GM19328 (cell line): ENCODE data around the gene HEXIM2.

Experiments
- ATAC-seq: cut with Tn5 transposase; IDR thresholded peaks from one replicate; pipeline ENCODE4 v1.9.1; 2021; ENCODE audit warnings: mild to moderate bottlenecking, moderate library complexity; ENCODE audit not compliant: unreplicated experiment

Gene HEXIM2

DNA sequence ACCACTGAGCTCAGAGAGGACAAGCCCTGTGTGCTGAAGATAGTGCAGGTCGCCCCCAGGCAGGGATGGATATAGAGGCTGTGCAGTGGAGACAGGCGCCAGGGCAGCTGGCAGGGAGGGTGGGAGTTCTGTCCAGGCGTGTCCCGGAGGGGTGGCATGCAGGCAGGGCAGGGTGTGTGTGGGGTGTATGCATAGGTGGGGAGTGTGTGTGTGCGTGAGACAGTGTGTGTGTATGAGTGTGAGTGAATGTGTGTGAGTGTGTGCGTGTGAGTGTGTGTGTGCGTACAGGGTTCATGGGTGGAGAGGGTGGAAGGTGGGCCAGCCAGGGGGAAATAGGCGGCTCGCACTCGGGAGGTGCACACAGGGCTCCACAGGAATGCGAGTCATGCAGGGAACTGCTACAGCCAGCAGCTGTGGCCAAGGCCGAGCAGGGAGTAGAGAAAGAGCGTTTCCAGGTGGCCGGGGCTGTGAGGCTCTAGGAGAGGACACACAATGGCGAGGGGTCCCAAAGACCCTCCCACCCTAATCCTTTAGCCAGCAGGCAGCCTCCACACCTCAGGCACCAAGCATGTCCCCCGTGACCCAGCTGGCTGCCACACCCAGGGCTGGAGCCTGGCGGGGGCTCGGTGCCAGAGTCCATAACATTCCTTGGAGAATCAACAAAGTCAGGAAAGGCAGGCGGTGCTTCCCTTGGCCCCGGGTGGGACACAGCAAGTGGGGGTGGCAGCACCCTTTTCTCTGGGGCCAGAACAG lies 34.0 kb upstream of the HEXIM2 start:
- ATAC-seq: no peak

DNA sequence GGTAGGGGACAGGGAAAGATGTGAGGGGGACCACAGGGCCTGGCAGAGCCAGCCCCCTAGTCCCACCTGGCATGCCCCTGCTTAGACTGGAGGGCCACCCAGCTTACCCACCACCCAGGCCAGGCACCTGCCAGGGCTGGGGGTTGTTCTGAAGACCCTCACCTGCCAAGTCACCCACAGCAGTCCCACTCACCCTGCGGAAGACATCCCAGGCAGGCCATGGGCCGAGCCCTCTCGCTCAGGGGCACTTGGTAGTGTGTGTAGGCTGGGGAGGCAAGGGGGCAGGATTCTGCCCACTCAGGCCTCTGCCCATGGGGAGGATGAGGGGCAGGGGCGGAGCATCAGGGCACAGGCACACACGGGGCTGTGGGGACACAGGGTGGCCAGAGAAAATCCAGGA lies 33.3 kb upstream of the HEXIM2 start:
- ATAC-seq: no peak

DNA sequence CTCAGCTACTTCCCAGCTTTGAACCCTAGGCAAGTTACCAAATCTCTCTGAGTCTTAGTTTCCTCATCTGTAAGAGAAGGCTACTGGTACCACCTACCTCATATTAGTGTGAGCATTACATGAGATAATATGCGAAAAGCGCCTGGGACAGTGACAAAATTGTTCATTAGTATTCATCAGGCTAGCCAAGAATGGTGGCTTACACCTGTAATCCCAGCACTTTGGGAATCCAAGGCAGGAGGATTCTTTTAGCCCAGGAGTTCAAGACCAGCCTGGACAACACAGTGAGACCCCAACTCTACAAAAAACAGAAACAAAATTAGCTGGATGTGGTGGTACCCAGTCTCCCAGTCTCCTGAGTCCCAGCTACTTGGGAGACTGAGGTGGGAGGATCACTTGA lies 32.7 kb upstream of the HEXIM2 start:
- no peak for ATAC-seq

DNA sequence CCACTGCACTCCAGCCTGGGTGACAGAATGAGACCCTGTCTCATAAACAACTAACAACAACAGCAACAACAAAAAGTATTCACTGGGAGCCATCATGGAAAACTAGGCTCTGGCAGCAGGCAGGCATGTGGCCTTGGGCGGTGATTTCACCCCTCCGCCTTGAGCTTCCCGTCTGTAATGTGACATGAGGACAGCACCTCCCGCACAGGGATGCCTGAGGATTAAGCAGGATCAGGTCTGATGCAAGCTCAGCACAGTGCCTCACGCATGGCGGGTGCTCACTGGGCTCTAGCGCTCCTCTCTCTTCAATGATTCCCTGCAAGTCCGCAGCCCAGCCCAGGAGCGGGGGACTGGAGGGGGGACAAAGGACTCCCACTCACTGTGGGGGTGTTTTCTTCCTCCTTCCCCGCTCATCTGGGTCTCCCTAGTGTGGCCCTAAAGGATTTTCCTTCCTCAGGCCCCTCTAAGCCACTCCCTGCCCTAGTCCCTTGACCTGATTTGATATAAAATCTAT lies 32.2 kb upstream of the HEXIM2 start:
- no peak for ATAC-seq

DNA sequence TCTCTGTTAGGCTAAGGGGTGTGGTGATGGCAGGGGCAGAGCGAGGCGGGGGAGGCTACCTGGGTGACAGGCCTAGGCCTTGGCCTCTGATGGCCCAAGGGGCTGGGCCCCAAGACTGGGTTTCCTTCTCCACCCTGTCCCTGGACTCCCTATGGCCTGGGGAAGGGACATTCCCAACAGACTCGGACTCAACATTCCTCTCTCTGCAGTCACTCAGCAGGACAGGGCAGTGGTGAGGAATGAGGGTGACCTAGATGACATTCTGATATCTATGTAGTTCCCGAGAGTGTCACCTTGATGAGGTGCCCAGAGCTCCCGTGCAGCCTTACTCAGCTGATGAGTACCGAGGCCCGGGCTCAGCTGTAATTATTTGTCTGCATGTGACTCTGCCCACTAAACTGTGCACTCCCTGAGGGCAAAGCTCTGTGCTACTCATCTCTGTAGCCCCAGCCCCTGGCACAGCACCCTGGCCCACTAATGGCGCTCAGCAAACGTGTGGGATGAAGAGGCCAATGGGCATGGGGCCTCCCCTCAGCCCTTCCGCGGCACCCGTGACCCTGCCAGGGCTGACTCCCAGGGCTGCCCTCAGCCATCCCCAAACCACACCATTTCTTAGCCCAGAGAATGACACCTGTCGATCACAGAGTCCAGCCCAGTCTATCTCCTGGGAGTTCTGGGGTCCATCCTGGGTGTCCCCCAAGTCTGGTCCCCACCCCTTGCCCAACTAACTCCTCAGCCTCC lies 31.6 kb upstream of the HEXIM2 start:
- no peak for ATAC-seq

DNA sequence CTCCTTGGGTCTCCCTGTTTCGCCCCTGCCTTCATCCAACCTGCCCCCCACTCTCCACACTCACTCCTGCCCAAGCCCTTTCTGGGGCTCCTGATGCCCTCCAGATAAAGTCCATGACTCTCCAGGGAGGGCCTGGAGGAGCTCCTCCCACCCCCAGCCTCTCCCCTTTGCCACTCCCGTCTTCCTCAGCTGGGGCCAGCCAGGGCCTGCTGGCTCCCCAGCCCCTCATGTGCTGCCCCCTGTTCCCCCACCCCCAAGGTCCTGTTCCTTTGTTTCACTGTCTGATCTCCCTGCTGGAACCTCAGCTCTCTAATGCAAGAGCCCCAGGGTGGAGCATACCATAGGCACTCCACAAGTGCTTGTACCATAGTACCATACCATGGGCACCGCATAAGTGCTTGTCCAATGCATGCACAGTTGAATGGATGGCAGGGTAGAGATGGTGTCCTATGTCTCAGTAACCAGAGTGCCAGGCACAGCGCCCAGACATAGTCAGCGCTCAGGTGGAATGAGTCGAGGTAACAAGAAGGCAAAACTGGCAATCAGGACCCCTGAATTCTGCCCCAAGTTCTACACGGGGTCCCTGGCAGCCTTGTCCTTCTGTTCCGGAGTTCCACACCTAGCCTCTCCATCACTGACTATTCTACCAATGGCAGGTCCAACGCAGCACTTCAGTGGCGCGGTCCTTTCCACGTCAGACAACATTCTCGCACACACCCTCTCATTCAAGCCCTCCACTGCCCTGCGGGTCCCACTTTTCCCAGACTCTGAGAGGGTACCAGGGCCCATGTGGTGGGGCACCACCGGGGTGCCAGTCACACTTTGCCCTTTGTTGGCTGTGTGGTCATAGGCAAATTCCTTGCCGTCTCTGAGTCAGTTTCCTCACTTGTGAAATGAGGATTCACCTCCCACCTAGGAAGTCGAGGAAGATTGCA lies 30.7 kb upstream of the HEXIM2 start:
- ATAC-seq: no peak

DNA sequence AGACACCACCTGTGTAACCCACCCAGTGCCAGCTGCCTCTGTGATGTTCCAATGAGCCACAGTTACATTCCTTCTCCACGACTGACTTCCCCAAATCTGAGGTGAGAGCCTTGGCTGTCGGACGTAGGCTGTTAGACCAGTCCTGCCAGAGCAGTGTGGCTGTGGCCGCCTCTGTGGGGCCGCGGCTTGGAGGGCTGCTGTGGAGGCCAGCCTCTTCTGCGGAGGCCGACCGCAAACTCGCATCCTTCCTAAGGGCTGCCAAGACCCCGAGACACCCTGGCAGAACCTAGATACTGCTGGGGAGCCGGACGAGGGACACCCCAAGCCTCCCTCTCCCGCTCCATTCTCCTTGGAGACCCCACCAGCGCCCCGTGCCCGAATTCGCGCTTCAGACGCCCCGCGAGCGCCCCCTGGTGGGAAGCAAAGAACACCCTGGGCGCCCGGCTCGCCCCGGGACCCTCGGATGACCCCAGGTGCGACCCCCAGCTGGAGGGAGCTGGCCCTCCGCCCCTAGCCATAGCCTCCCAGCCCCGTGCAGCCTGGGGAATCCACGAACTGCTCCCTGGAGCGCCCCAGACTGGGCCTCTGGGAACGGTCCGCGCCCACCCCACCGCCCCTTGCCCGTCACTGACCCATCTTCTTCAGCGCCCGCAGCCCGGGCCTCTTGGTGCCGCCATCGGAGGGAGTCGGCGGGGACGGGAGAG lies 29.9 kb upstream of the HEXIM2 start:
- no peak for ATAC-seq

DNA sequence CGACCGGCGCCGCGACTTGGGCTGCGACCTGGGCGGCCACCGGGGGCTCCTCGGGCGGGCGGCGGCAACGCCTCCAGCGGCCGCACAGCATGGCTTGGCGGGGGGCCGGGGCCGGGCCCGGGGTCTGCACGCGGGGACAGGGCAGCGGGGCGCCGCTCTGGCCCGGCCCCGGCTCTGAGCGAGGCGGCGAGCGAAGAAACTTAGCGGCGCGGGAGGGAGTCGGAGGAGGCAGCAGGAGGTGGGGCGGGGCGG lies 29.4 kb upstream of the HEXIM2 start, which contains the start of gene PLCD3:
PLCD3 (minus strand) TSS at position 196 of the 252 bp plus-strand sequence; CDS start at position 91, 105 bp downstream.
- ATAC-seq: no peak

DNA sequence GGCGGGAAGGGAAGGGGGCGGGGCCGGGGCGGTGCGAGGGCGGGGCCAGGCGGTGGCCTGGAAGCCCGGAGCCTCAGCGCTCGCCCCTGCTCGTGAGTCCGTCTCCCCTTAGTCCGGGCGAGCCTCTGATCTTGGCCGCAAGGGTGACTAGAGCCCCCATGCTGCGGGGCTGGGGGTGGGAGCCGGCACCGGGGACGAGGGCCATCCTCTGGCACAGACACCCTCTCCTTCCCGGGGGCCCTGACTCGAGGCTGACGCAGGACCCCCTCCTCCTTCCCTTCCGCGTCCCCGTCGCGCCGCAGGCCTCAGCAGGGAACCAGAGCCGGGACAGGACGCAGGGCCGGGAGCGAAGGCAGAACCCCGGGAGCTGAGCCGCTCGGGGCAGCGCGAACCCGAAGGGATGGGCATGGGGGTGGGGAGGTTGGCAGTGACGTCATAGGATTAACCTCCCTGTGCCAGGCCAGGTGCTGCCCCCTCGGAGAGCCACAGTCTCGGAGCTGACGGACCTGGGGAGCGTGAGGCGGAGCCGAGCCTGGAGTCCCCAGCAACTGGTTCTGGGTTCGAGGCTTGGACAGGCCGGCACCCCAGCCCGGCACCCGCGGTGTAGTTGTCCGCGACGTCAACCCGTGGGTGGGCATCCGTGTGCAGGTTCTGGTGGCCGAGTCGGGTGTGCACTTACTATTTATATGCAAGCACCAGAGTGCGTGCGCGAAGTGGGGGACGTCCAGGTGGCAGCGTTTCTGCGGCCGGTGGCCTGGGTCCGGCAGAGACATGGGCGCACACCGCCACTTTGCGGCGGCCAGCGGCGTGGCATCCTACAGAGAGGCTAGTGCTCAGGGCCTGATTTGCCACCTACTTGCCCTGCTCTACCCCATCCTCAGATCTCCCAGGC lies 28.9 kb upstream of the HEXIM2 start:
- no peak for ATAC-seq

DNA sequence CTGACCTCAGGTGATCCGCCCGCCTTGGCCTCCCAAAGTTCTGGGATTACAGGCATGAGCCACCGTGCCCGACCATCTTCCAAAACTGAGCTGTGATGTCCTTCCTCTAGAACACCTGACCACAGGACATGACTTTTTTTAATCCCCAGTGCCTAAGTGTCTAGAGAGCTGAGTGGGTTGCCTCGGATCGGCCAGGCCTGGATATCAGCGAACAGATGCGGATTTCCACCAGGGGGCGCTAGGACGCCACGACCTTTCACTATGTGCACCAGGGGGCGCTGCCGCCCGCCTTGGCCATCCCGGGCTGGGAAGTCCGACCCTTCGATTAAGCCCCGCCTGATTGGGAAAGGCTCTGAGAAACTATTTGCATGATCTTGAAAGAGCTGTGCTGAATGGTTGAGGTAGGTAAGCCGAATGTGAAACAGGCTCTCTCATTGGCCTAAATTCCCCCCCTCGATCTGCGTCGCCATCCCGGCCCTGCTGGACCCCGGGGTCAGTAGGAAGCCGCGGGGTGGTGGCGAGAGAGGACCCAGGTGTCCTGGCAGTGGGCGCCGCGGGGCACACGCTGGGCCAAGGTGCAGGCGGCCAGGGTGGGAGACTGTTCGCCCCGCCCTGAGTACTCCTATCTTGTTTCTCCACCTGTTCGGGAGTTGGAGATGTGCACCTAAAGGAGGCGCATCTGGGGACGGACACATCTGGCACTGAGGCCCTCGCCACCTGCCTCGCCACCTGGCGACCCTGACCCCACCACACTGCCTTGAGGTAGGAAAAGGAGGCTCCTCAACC lies 26.3 kb upstream of the HEXIM2 start, which contains the start of gene ACBD4:
ACBD4 (plus strand) TSS at position 496 of the 786 bp plus-strand sequence. CDS start 458 bp downstream, outside the sequence.
- ATAC-seq: peak; percentile 72

DNA sequence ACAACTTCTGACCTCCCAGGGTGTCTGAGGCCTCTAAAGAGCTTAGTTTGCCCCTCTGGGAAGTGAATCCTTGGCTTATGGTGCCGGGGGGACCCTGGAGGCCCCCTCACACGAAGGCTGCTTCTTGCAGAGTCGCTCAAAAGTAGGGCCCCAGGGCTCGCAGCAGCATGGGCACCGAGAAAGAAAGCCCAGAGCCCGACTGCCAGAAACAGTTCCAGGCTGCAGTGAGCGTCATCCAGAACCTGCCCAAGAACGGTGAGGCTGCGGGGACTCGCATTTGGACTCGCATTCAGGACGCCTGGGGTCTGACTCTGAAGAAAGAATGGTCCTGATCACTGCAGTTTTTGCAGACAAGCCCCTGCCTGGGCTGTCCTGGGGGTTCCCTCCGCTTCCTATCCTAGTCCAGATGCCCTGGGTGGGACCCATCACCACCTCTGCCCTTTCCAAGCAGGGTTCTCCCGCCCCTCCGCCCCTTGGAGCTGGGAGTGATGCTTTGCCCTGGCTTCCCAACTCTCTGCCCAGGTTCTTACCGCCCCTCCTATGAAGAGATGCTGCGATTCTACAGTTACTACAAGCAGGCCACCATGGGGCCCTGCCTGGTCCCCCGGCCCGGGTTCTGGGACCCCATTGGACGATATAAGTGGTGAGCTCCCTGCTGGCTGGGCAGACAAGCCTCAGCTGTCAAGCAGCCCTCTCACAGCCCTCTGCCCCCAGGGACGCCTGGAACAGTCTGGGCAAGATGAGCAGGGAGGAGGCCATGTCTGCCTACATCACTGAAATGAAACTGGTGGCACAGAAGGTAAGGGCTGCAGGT lies 25.5 kb upstream of the HEXIM2 start:
- no peak for ATAC-seq

DNA sequence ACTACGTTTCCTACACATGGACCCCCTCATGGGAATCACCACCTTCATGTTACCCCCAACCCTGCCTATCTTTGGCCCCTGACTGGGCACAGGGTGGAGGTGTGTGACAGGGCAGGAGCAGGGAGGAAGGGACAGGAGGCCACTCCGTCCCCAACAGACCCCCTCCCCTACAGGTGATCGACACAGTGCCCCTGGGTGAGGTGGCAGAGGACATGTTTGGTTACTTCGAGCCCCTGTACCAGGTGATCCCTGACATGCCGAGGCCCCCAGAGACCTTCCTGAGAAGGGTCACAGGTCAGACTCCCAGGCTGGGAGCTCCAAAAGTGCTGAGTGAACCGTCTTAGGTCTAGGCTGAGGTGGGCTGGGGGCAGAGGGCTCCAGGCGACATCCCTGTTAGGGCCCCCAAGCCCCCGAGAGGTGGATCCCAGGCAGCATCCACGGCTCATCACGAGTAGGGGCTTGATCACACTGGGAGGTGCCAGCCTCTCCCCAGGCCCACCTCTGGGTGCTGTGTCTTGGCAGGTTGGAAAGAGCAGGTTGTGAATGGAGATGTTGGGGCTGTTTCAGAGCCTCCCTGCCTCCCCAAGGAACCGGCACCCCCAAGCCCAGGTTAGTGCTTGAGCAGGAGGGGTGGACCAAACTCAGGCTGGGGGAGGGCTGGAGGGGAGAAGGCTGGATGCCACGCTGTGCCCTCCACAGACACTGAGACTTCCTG lies 24.7 kb upstream of the HEXIM2 start:
- no peak for ATAC-seq

DNA sequence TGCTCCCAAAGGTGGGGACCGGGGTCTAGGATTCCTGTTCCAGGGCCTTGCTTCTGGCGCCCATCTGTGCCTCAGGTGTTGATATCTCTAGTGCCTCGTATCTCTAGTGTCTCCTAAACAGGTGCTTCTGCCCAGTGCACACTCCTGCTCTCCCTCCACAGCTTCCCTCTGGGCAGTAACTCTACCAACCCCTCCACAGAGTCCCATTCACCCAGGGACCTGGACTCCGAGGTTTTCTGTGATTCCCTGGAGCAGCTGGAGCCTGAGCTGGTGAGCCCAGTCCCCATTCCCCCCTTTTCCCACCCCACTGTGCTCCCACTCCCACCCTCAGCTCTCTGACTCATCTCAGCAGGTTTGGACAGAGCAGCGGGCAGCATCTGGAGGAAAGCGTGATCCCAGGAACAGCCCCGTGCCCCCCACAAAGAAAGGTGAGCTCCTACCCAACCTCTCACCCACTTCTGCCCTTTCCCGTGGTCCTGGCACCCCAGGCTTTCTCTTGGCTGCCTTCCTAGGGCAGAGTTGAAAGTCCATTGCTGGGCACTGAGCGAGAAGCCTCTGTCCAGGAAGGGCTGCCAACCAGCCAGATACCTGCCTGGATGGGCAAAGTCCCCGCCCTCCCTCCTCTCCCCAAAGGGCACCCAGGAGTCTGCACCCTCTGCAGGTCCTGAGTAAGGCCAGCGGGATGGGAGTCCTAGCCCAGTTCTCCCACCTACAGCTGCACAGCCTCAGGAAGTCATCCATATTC lies 23.9 kb upstream of the HEXIM2 start:
- ATAC-seq: no peak

DNA sequence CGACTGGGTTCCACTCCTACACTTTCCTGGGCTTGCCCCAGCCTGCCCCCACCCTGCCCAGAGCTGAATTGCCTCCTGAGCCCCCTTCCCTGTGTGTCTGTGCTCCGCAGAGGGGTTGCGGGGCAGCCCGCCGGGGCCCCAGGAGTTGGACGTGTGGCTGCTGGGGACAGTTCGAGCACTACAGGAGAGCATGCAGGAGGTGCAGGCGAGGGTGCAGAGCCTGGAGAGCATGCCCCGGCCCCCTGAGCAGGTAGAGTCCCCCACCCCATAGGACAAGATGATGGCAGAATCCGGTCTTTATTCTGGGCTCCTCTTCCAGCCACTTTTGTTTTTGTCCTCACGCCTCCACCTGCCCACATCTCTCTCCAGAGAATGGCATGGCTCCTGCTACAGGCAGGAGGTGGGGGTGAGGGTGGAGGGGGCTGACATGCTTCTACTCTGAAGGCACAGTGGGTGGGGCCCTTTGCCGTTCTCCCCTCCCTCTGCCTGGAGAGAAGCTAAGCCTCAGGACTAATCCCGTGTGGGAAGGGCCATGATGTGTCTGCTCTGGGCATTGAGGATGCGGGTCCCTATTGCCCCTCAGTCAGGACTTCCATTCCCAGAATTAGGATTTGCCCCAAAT lies 22.7 kb upstream of the HEXIM2 start:
- no peak for ATAC-seq

DNA sequence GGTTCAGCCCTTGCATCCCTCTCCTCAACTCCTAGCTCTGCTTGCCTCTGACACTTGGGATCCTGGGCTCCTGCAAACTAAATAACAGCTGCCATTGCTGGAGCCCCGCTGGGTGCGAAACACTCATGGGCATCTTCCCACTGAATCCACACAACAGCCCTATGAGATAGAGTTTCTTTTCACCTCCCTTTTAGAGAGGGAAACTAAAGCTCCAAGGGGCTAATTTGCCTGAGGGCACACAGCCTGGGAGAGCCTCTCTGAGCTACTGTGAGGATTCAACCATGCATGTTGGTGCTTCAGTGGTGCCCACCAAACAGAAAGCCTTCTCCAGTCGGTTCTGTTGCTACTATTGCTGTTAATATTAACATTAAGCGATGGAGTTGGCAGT lies 22.1 kb upstream of the HEXIM2 start:
- ATAC-seq: no peak

DNA sequence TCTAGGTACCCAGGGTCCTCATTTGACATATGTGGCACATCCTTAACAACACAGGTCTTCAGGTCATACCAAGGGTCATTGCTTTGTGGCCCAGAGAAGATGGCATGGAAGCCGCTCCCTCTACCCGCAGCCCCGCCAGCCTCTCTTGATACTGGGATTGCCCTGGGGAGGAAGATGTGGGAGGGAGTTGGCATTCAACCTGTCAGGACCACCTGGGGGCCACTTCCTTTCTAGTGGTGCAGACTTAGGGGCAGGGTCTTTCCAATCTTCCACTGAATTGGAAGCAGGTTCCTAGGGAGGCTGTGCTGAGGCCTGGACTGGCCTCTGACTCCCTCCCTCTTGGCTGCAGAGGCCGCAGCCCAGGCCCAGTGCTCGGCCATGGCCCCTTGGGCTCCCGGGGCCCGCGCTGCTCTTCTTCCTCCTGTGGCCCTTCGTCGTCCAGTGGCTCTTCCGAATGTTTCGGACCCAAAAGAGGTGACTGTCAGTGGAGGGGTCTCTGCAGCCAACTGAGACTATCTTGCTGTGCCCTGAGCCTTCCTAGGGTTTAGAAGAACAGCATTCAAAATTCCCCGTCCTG lies 18.5 kb upstream of the HEXIM2 start:
- no peak for ATAC-seq
